HEK293 (cell line): ENCODE results near the gene NRP2.

Source experiments
- CTCF ChIA-PET: fragments of 350-600 bp; formaldehyde crosslinking; extraction: SDS; loops from one replicate; lab custom pipeline; 2021; ENCODE audit warnings: antibody characterized with exemption; lab: Yijun Ruan, JAX
- POLR2A ChIA-PET: fragments of 300-600 bp; formaldehyde crosslinking; extraction: SDS; loops from one replicate; lab custom pipeline; 2020; ENCODE audit warnings: antibody characterized with exemption, inconsistent platforms; lab: Yijun Ruan, JAX
- H3K27ac ChIP-seq: fragments of 200-500 bp; sonication (Bioruptor generic); 2 replicates; pipeline ENCODE4 v1.5.1; 2014; ENCODE audit warnings: low read depth, low read length, control low read depth, inconsistent platforms; ENCODE audit errors: extremely low read depth
- H3K36me3 ChIP-seq, 2 experiments: fragments of 200-500 bp in 1 of 2; sonication (Bioruptor generic) in 1 of 2; 1 replicate in 1 of 2; 2 replicates in 1 of 2; pipeline ENCODE4 v1.5.1; 2014 to 2017; ENCODE audit warnings: inconsistent platforms in 2 of 2, low read length in 2 of 2; ENCODE audit not compliant: control insufficient read depth in 2 of 2, insufficient read depth in 1 of 2
- H3K4me1 ChIP-seq: fragments of 200-500 bp; sonication (Bioruptor generic); 2 replicates; pipeline ENCODE4 v1.5.1; 2014; ENCODE audit warnings: mild to moderate bottlenecking, low read length, inconsistent platforms; ENCODE audit not compliant: control insufficient read depth, insufficient read depth
- H3K4me3 ChIP-seq: 2 replicates; pipeline ENCODE4 v1.5.1; 2011; ENCODE audit warnings: low read depth, mild to moderate bottlenecking, control low read depth, low read length, moderate library complexity
- H3K9me3 ChIP-seq: fragments of 200-500 bp; sonication (Bioruptor generic); 2 replicates; pipeline ENCODE4 v1.5.1; 2014; ENCODE audit warnings: low read depth, low read length, inconsistent platforms; ENCODE audit not compliant: control insufficient read depth, insufficient read depth
- GLI2 ChIP-seq: fragments of 450-650 bp; formaldehyde crosslinking; IDR thresholded peaks from 2 replicates; pipeline ENCODE4; 2017; ENCODE audit warnings: missing biosample characterization, missing genetic modification characterization, low read depth, borderline replicate concordance
- KLF7 ChIP-seq: fragments of 450-650 bp; formaldehyde crosslinking; IDR thresholded peaks from 2 replicates; pipeline ENCODE4 v1.5.1; 2016; ENCODE audit warnings: missing biosample characterization, missing genetic modification characterization, borderline replicate concordance
- SP3 ChIP-seq: fragments of 450-650 bp; formaldehyde crosslinking; IDR thresholded peaks from 2 replicates; pipeline ENCODE4 v1.5.1; 2016; ENCODE audit warnings: missing biosample characterization, missing genetic modification characterization
- SP7 ChIP-seq: fragments of 450-650 bp; formaldehyde crosslinking; IDR thresholded peaks from 2 replicates; pipeline ENCODE4 v1.5.1; 2016; ENCODE audit warnings: missing biosample characterization, missing genetic modification characterization
- TCF7L2 ChIP-seq: IDR thresholded peaks from 2 replicates; pipeline ENCODE4 v1.6.1; 2011; ENCODE audit warnings: low read depth, mild to moderate bottlenecking, inconsistent platforms, low read length, moderate library complexity, borderline replicate concordance
- ZBTB1 ChIP-seq: fragments of 450-650 bp; formaldehyde crosslinking; IDR thresholded peaks from 2 replicates; pipeline ENCODE4 v1.5.1; 2016; ENCODE audit warnings: missing biosample characterization, missing genetic modification characterization
- ZFP3 ChIP-seq: fragments of 450-650 bp; formaldehyde crosslinking; IDR thresholded peaks from 2 replicates; pipeline ENCODE4 v1.5.1; 2016; ENCODE audit warnings: low read depth, missing biosample characterization, missing genetic modification characterization
- ZNF10 ChIP-seq: fragments of 450-650 bp; formaldehyde crosslinking; IDR thresholded peaks from 2 replicates; pipeline ENCODE4 v1.5.1; 2017; ENCODE audit warnings: missing biosample characterization, missing genetic modification characterization
- ZNF221 ChIP-seq: fragments of 450-650 bp; formaldehyde crosslinking; IDR thresholded peaks from 2 replicates; pipeline ENCODE4 v1.5.1; 2017; ENCODE audit warnings: missing biosample characterization, missing genetic modification characterization, borderline replicate concordance
- ZNF239 ChIP-seq: fragments of 450-650 bp; formaldehyde crosslinking; IDR thresholded peaks from 2 replicates; pipeline ENCODE4 v1.5.1; 2016; ENCODE audit warnings: missing biosample characterization, missing genetic modification characterization
- ZNF292 ChIP-seq: fragments of 450-650 bp; formaldehyde crosslinking; IDR thresholded peaks from 2 replicates; pipeline ENCODE4 v1.5.1; 2016; ENCODE audit warnings: low read depth, missing biosample characterization, missing genetic modification characterization, borderline replicate concordance
- ZNF341 ChIP-seq: fragments of 450-650 bp; formaldehyde crosslinking; IDR thresholded peaks from 2 replicates; pipeline ENCODE4; 2016; ENCODE audit warnings: low read depth, missing biosample characterization, missing genetic modification characterization
- ZNF354C ChIP-seq: fragments of 450-650 bp; formaldehyde crosslinking; IDR thresholded peaks from 2 replicates; pipeline ENCODE4 v1.5.1; 2016; ENCODE audit warnings: missing biosample characterization, missing genetic modification characterization, low read depth, borderline replicate concordance
- ZNF391 ChIP-seq: fragments of 450-650 bp; formaldehyde crosslinking; IDR thresholded peaks from 2 replicates; pipeline ENCODE4 v1.5.1; 2016; ENCODE audit warnings: low read depth, missing biosample characterization, missing genetic modification characterization, borderline replicate concordance
- ZNF426 ChIP-seq: fragments of 450-650 bp; formaldehyde crosslinking; IDR thresholded peaks from 2 replicates; pipeline ENCODE4 v1.5.1; 2017; ENCODE audit warnings: missing biosample characterization, missing genetic modification characterization, mild to moderate bottlenecking, inconsistent platforms, moderate library complexity
- ZNF558 ChIP-seq: fragments of 450-650 bp; formaldehyde crosslinking; IDR thresholded peaks from 2 replicates; pipeline ENCODE4 v1.5.1; 2016; ENCODE audit warnings: missing biosample characterization, missing genetic modification characterization
- ZNF571 ChIP-seq: fragments of 450-650 bp; formaldehyde crosslinking; IDR thresholded peaks from 2 replicates; pipeline ENCODE4 v1.5.0; 2017; ENCODE audit warnings: missing biosample characterization, missing genetic modification characterization
- ZNF600 ChIP-seq: fragments of 450-650 bp; formaldehyde crosslinking; IDR thresholded peaks from 2 replicates; pipeline ENCODE4 v1.5.1; 2016; ENCODE audit warnings: missing biosample characterization, missing genetic modification characterization
- ZNF624 ChIP-seq: fragments of 450-650 bp; formaldehyde crosslinking; IDR thresholded peaks from 2 replicates; pipeline ENCODE4 v1.5.1; 2017; ENCODE audit warnings: missing biosample characterization, missing genetic modification characterization
- TF ChIP-seq, protein P1 (sequence below): fragments of 450-650 bp; formaldehyde crosslinking; IDR thresholded peaks from 2 replicates; pipeline ENCODE4 v1.5.1; 2016; ENCODE audit warnings: missing biosample characterization, missing genetic modification characterization
- TF ChIP-seq, protein P2 (sequence below): fragments of 450-650 bp; formaldehyde crosslinking; IDR thresholded peaks from 2 replicates; pipeline ENCODE4 v1.5.1; 2016; ENCODE audit warnings: missing biosample characterization, missing genetic modification characterization
- TF ChIP-seq, protein P3 (sequence below): fragments of 450-650 bp; formaldehyde crosslinking; IDR thresholded peaks from 2 replicates; pipeline ENCODE4 v1.5.1; 2016; ENCODE audit warnings: missing biosample characterization, missing genetic modification characterization
- TF ChIP-seq, protein P4 (sequence below): fragments of 450-650 bp; formaldehyde crosslinking; IDR thresholded peaks from 2 replicates; pipeline ENCODE4 v1.5.1; 2016; ENCODE audit warnings: missing biosample characterization, missing genetic modification characterization
- TF ChIP-seq, protein P5 (sequence below): fragments of 450-650 bp; formaldehyde crosslinking; IDR thresholded peaks from 2 replicates; pipeline ENCODE4; 2016; ENCODE audit warnings: missing biosample characterization, missing genetic modification characterization

Gene NRP2

DNA sequence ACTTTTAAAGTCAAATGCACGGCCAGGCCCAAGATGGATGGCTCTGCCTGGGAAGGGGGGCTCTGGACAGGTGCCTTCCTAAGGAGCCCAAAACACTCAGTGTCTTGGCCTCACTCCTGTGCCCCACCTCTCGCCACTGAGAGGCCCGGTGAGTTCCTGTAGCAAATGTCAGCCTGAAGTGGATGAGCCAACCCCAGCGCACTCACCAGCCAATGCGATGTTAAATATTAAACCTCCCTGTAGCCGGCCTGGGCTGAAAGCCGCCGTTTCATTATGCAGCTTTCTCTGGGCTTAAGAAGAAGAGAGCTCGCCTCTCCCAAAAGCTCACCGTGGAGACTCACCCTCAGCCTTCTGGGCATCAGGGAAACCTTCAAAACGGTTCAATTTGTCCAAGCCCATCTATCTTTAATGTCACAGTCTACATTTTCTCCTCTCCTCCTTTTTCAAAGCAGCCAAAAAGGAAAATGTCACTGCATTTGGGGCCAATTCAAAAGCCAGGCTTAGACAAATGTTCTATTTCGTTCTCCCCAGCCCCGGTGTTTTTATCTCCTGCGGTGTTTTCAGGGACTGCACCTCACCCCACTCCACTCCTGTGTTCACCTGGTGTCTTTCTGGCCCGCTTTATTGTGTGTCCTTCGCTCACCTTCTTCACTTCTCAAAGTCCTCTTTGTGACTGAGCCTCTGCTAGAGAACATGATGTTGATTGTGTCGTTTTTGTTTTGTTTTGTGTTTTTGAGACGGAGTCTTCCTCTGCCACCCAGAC, 124.0 kb downstream of the NRP2 start (continued):
- TF ChIP-seq ZNF292 (tag by site-specific recombination) (no peak), ZNF558 (no peak), ZNF221 (tag by site-specific recombination) (no peak), KLF7 (no peak)
- TF ChIP-seq, protein P1, sequence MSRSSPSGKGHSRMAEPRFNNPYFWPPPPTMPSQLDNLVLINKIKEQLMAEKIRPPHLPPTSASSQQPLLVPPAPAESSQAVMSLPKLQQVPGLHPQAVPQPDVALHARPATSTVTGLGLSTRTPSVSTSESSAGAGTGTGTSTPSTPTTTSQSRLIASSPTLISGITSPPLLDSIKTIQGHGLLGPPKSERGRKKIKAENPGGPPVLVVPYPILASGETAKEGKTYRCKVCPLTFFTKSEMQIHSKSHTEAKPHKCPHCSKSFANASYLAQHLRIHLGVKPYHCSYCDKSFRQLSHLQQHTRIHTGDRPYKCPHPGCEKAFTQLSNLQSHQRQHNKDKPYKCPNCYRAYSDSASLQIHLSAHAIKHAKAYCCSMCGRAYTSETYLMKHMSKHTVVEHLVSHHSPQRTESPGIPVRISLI (tag by site-specific recombination), result no peak
- TF ChIP-seq, protein P2, sequence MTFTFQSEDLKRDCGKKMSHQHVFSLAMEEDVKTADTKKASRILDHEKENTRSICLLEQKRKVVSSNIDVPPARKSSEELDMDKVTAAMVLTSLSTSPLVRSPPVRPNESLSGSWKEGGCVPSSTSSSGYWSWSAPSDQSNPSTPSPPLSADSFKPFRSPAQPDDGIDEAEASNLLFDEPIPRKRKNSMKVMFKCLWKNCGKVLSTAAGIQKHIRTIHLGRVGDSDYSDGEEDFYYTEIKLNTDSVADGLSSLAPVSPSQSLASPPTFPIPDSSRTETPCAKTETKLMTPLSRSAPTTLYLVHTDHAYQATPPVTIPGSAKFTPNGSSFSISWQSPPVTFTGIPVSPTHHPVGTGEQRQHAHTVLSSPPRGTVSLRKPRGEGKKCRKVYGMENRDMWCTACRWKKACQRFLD, result no peak
- TF ChIP-seq, protein P3, sequence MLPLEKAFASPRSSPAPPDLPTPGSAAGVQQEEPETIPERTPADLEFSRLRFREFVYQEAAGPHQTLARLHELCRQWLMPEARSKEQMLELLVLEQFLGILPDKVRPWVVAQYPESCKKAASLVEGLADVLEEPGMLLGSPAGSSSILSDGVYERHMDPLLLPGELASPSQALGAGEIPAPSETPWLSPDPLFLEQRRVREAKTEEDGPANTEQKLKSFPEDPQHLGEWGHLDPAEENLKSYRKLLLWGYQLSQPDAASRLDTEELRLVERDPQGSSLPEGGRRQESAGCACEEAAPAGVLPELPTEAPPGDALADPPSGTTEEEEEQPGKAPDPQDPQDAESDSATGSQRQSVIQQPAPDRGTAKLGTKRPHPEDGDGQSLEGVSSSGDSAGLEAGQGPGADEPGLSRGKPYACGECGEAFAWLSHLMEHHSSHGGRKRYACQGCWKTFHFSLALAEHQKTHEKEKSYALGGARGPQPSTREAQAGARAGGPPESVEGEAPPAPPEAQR, result no peak
- TF ChIP-seq, all 188 proteins: peak for 0

DNA sequence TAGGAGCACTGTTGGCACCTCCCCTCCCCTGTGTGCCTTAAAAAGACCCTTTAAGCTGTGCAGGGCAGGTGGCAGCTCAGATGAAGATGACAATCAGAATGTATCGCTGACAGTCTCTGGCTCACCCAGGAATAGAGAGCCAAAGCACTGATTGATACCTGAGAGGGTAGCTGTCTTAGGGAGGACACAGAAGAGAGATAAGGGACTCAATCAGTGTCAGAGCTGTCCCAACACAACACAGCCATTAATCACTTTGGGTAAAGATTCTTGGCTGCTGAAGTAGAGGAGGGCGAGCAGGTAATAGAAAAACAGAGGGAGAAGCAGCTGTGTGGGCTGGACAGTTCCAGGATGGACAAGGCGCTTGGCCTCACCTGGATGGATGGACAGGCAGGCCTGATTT, 124.9 kb downstream of the NRP2 start:
- Histone ChIP-seq H3K9me3 (no peaks in the 10 kb centered on the region), H3K4me1 (no peaks in the 10 kb centered on the region), H3K36me3 (no peaks in the 10 kb centered on the region), H3K27ac (no peak overlapping the region), H3K4me3 (no peak overlapping the region)
- no peak for TF ChIP-seq ZFP3 (tag by site-specific recombination)
- no peak for TF ChIP-seq ZNF600 (tag by site-specific recombination)
- TF ChIP-seq ZNF391 (tag by site-specific recombination), result no peak
- TF ChIP-seq ZNF354C, result no peak
- TF ChIP-seq ZNF571 (tag by site-specific recombination), result no peak
- no peak for TF ChIP-seq ZNF10 (tag by site-specific recombination)
- TF ChIP-seq ZBTB1 (tag by site-specific recombination), result no peak
- TF ChIP-seq ZNF624 (tag by site-specific recombination), result no peak
- ChIA-PET CTCF (interaction anchor here (1.8 kb wide), 1 partner anchor 15 kb away, joined by 4 read pairs; no protein-coding TSS in a partner anchor), POLR2A (no interaction called here)

DNA sequence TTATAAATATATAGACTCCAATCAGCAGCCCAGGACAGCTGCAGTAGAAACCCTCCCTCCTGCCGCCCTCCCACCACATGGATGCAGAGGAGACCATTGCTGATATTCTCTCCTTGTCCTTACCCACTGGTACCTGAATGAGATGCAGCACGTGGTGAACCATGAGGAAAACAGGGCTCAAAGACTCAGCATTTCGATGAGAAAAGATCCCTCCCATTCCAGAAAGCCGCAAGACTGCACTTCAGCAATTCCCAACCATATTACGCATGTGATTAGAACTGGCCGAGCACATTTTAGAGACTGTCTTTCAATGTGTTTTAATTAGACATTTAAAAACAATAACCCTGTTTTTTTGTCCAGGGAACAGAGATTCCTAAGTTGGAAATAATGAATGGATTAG, 125.5 kb downstream of the NRP2 start:
- ChIA-PET POLR2A (no interaction called here), CTCF (interaction anchor here (1.8 kb wide), 1 partner anchor 15 kb away, joined by 4 read pairs; no protein-coding TSS in a partner anchor)
- H3K4me1 ChIP-seq, result no peaks in the 10 kb centered on the region
- no peak overlapping the region for H3K27ac ChIP-seq
- no peak overlapping the region for H3K4me3 ChIP-seq
- no peaks in the 10 kb centered on the region for H3K36me3 ChIP-seq
- no peaks in the 10 kb centered on the region for H3K9me3 ChIP-seq
- no peak for TF ChIP-seq ZNF341 (tag by site-specific recombination)
- TF ChIP-seq TCF7L2, result no peak
- TF ChIP-seq, protein P4, sequence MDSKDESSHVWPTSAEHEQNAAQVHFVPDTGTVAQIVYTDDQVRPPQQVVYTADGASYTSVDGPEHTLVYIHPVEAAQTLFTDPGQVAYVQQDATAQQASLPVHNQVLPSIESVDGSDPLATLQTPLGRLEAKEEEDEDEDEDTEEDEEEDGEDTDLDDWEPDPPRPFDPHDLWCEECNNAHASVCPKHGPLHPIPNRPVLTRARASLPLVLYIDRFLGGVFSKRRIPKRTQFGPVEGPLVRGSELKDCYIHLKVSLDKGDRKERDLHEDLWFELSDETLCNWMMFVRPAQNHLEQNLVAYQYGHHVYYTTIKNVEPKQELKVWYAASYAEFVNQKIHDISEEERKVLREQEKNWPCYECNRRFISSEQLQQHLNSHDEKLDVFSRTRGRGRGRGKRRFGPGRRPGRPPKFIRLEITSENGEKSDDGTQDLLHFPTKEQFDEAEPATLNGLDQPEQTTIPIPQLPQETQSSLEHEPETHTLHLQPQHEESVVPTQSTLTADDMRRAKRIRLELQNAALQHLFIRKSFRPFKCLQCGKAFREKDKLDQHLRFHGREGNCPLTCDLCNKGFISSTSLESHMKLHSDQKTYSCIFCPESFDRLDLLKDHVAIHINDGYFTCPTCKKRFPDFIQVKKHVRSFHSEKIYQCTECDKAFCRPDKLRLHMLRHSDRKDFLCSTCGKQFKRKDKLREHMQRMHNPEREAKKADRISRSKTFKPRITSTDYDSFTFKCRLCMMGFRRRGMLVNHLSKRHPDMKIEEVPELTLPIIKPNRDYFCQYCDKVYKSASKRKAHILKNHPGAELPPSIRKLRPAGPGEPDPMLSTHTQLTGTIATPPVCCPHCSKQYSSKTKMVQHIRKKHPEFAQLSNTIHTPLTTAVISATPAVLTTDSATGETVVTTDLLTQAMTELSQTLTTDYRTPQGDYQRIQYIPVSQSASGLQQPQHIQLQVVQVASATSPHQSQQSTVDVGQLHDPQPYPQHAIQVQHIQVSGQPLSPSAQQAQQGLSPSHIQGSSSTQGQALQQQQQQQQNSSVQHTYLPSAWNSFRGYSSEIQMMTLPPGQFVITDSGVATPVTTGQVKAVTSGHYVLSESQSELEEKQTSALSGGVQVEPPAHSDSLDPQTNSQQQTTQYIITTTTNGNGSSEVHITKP (tag by site-specific recombination), result no peak
- no peak for TF ChIP-seq ZNF10 (tag by site-specific recombination)
- TF ChIP-seq, protein P5, sequence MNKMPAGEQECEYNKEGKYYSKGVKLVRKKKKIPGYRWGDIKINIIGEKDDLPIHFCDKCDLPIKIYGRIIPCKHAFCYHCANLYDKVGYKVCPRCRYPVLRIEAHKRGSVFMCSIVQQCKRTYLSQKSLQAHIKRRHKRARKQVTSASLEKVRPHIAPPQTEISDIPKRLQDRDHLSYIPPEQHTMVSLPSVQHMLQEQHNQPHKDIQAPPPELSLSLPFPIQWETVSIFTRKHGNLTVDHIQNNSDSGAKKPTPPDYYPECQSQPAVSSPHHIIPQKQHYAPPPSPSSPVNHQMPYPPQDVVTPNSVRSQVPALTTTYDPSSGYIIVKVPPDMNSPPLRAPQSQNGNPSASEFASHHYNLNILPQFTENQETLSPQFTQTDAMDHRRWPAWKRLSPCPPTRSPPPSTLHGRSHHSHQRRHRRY (tag by site-specific recombination), result no peak
- no peak for TF ChIP-seq ZNF239 (tag by site-specific recombination)
- no peak for TF ChIP-seq ZNF426
- no peak for TF ChIP-seq SP7 (tag by site-specific recombination)
- TF ChIP-seq SP3 (tag by site-specific recombination), result no peak
- TF ChIP-seq GLI2 (tag by site-specific recombination), result no peak
